ENCODE results near the gene GLOD4. TPM values are rescaled to one million over a fixed set of nuclear protein-coding genes. Genes with fewer than 3 reads are reported as not detected.

The GLOD4 gene
- total and polyA plus RNA-seq, 2 of the 4 experiments (the other 2 are of a cell fraction): 26.3 to 36.7 TPM

DNA sequence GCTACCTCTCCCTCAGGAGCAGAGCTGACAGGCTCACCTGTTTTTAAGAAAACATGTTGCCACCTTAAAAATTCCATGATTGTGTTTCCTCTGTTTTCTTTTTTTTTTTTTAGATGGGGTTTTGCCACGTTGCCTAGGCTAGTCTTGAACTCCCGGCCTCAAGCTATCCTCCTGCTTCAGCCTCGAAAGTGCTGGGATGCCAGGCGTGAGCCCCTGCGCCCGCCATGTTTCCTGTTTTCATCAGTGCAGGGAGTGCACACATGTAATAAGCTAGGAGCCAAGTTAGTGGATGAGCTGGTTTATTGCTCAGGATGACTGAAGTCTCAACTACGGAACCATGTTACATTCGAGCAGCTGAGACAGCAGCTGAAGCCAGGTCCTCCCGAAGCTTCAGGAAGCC is 13.6 kb upstream of the GLOD4 start:
- intact Hi-C loops (cut with micrococcal nuclease): loop anchor here (10.0 kb wide), 1 partner anchor 109 kb away; no protein-coding TSS in a partner anchor
- in situ Hi-C loops (cut with MboI; ENCODE audit: low sequenced_read_pairs): no loop called here
- CTCF ChIA-PET: interaction anchor here (1.5 to 2.9 kb wide), 2 partner anchors 9 to 185 kb away, joined by 3 to 14 read pairs; no protein-coding TSS in a partner anchor

More for the DNA sequence above, 13.6 kb upstream of the GLOD4 start:
- ATAC-seq (ENCODE audit: low read depth): no peak
- dilution Hi-C loops (cut with HindIII; ENCODE audit: low sequenced_read_pairs, unreplicated experiment): loop anchor here (25.0 kb wide), 1 partner anchor 192 kb away; the partner anchor contains the start of genes NXN and TIMM22
- Histone ChIP-seq H2AFZ (replicated peaks; ENCODE audit: low read length, poor library complexity) (no peak overlapping the region), H2AK5ac (ENCODE audit: low read depth, low read length) (peak overlapping the region; percentile 13; the same call in 1 of the 2 replicates), H2AK9ac (replicated peaks; ENCODE audit: low read depth, low read length, poor library complexity) (peak overlapping the region; percentile 48), H3K4me2 (ENCODE audit: low read depth, low read length) (no peak overlapping the region), H3K23ac (ENCODE audit: low read depth, low read length) (no peak overlapping the region), H3K27me3 (ENCODE audit: control insufficient read depth, insufficient read depth, low read length) (no peaks in the 10 kb centered on the region), H4K91ac (ENCODE audit: insufficient read depth, low read depth, low read length) (no peak overlapping the region), H3K36me3 (ENCODE audit: control insufficient read depth, insufficient read depth, low read length) (peaks cover 55% of the 10 kb centered on the region), H2BK120ac (ENCODE audit: low read depth, low read length) (no peak overlapping the region), H3K9me3 (ENCODE audit: control insufficient read depth, insufficient read depth, low read length) (no peaks in the 10 kb centered on the region), H3K4ac (ENCODE audit: low read depth, low read length) (peak overlapping the region; percentile 6; the same call in 1 of the 2 replicates), H3K18ac (ENCODE audit: low read depth, low read length) (no peak overlapping the region), H4K20me1 (ENCODE audit: insufficient read depth, low read length) (peaks cover 29% of the 10 kb centered on the region), H2BK20ac (ENCODE audit: low read depth, low read length) (no peak overlapping the region), H3K9ac (ENCODE audit: low read depth, low read length) (no peak overlapping the region), H3K9me1 (ENCODE audit: insufficient read depth, low read length) (peaks cover 4% of the 10 kb centered on the region; the same call in 1 of the 2 replicates), H2BK15ac (ENCODE audit: low read depth, low read length) (no peak overlapping the region), H3K79me1 (ENCODE audit: low read depth in 1 of 2, low read length in 2 of 2) (peaks cover 4 to 21% of the 10 kb centered on the region in 2 experiments; a peak in 3 of 4 replicates), H3K56ac (ENCODE audit: extremely low read depth, insufficient read depth, low read length) (no peak overlapping the region), H4K5ac (ENCODE audit: low read depth, low read length) (no peak overlapping the region; the same call in 1 of the 2 replicates), H3K14ac (replicated peaks; ENCODE audit: low read depth, low read length) (no peak overlapping the region; the same call in 1 of the 2 replicates), H4K8ac (ENCODE audit: low read depth in 2 of 2, low read length in 2 of 2) (no peak overlapping the region), H3K27ac (ENCODE audit: insufficient read depth, low read length) (no peak overlapping the region), H3K4me1 (ENCODE audit: control insufficient read depth, insufficient read depth, low read length) (peaks cover 12% of the 10 kb centered on the region; the same call in 1 of the 2 replicates), H3K4me3 (ENCODE audit: insufficient read depth, low read depth, low read length) (no peak overlapping the region), H2BK5ac (ENCODE audit: low read depth, low read length, poor library complexity, severe bottlenecking) (no peak overlapping the region)
- WGBS, 2 experiments (ENCODE audit: extremely low coverage in 2 of 2, insufficient read length in 1 of 2): no CpG with 5 or more reads among the region's 9 CpGs
- no TSS peak for BruUV-seq (replicated peaks)
- POLR2A ChIA-PET (ENCODE audit: unreplicated experiment): interaction anchor here (0.7 kb wide), 1 partner anchor 8 kb away, joined by 7 read pairs; no protein-coding TSS in a partner anchor
- no peak for TF ChIP-seq NFE2L2 (IDR thresholded peaks at IDR 0.05; ENCODE audit: low read depth, low read length)
- TF ChIP-seq RAD21 (IDR thresholded peaks at IDR 0.05; ENCODE audit: low read length): no peak
- no peak for TF ChIP-seq MXI1 (IDR thresholded peaks at IDR 0.05; ENCODE audit: borderline replicate concordance, low read depth, low read length)
- TF ChIP-seq BHLHE40 (IDR thresholded peaks at IDR 0.05; ENCODE audit: low read depth, low read length): no peak
- no peak for TF ChIP-seq CEBPB (IDR thresholded peaks at IDR 0.05; ENCODE audit: low read depth, low read length)
- no peak for TF ChIP-seq FOS (IDR thresholded peaks at IDR 0.05; ENCODE audit: low read depth, low read length)
- TF ChIP-seq, protein P1, sequence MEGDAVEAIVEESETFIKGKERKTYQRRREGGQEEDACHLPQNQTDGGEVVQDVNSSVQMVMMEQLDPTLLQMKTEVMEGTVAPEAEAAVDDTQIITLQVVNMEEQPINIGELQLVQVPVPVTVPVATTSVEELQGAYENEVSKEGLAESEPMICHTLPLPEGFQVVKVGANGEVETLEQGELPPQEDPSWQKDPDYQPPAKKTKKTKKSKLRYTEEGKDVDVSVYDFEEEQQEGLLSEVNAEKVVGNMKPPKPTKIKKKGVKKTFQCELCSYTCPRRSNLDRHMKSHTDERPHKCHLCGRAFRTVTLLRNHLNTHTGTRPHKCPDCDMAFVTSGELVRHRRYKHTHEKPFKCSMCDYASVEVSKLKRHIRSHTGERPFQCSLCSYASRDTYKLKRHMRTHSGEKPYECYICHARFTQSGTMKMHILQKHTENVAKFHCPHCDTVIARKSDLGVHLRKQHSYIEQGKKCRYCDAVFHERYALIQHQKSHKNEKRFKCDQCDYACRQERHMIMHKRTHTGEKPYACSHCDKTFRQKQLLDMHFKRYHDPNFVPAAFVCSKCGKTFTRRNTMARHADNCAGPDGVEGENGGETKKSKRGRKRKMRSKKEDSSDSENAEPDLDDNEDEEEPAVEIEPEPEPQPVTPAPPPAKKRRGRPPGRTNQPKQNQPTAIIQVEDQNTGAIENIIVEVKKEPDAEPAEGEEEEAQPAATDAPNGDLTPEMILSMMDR (conservative IDR thresholded peaks at IDR 0.05; ENCODE audit: low read depth, low read length): no peak
- TF ChIP-seq POLR2A (IDR thresholded peaks at IDR 0.05; ENCODE audit: low read depth, low read length): no peak
- TF ChIP-seq SMC3 (IDR thresholded peaks at IDR 0.05; ENCODE audit: low read depth, low read length): no peak
- DNase-seq: no peak

All from IMR-90 (cell line).